Measurements from ENCODE around the gene NAV1.
"Not testable (repeated sequence)": the region's sequence is repeated elsewhere in the genome, so short reads cannot be mapped to it uniquely, and the experiment has no call there.

Gene NAV1

DNA sequence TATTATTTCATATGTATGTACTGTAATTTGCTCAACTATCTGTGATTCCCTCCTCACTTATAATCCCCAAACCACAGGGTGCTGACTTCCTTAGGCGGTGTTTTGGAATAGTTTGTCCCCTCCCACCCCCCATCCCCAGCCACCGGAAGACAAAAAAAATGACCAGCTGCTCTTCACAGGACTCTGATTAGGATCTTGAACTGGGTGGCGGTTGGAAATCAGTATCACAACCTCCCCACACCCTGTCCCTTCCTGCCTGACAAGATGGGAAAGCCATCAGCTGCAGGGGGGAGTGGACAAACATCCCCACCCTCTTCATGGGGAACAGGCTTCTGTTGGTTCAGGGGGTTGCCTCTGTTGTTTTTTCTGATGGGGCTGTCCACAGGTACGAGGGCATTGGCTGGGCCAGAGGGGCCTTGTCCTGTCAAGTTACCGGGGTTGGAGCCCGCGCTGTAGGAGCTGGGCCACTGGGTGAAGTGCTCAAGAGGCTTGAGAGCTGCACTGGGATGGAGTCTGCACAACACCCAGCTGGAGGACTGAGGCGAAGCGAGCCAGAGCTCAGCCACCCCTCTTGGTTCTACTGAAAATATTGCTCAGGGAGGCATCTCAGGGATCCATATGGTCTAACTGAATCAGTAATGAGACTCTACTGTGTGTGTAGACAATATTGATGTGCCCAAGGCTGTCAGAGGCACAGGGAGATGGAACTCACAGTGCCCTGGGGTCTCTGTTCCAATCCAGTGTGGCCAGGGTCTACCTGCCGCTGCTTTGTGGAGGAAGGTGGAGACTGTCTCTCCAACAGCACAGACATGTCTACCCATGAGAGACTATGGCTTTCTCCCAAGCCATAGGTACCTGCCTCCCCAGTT lies 28.2 kb downstream of the NAV1 start:
- DNase-seq, result no peak

DNA sequence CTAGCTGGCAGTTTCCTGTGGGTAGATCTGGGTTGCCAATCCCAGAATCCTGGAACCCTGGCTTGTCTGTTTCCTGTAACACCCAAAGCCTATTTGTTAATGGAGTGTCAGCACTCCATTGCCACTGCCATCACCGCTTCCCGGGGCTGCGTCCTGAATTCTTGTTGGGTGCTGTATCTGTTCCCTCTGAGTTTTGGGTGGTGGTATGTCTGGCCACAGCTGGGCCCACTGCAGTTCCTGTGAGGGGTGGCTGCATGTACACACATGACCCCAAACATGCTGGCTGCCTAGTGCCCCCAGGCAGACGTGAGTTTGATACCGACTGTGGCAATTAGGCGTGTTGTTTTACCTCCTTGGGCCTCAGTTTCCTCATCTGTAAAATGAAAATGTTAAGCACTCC lies 29.3 kb downstream of the NAV1 start:
- DNase-seq, result no peak

DNA sequence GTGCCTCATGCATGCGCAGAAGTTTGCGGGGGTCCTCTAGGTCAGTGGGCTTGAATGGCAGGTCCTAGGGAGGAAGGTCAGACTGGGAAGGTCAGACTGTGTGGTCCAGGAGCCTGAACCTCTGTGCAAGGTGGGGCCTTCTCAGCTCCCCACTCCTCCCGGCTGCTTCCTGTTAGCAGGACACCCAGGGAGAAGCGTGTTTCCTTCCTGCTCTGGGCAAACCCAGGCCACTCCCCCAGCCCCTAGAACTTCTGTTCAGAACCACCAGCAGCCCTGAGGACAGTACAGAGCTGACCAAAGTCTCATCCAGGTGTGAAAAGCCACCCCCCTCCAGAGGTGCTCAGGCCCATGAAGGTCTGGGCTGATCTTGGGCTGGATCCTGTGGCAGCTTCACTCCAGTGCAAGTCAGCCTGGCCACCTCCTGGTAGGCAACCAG lies 29.9 kb downstream of the NAV1 start:
- DNase-seq, result no peak

DNA sequence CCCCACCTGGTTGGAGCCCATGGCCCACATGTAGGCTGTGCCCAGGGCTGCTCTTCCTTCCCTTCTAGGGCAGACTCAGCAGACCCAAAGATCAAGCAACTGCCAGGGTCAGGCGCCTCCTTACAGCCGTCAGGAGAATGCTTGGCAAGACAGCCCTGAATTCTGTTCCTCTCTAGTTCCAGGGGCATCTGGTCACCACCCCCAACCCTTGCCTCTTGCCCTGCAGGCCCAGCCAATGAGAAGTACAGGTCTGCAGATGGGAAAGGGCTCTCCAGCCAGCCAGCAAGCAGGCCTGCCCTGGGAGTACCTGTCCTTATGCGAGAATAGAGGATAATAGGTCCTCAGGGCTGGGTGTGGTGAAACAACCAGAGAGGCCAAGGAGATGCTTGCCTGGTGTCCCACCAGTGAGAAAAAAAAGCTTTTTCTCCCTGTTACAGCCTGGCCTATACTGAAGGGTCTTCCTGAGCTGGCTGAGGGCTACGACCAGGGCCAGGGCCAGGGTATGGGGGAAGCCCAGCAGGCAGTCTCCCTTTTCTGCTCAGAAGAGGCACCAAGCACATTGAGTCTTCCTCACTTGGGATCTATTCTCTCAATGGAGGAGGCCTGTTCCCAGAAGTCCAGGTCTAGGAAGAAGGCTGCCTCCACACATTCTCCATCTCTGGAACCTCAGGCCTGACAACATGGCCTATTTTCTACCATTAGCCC lies 31.4 kb downstream of the NAV1 start:
- DNase-seq, result no peak

DNA sequence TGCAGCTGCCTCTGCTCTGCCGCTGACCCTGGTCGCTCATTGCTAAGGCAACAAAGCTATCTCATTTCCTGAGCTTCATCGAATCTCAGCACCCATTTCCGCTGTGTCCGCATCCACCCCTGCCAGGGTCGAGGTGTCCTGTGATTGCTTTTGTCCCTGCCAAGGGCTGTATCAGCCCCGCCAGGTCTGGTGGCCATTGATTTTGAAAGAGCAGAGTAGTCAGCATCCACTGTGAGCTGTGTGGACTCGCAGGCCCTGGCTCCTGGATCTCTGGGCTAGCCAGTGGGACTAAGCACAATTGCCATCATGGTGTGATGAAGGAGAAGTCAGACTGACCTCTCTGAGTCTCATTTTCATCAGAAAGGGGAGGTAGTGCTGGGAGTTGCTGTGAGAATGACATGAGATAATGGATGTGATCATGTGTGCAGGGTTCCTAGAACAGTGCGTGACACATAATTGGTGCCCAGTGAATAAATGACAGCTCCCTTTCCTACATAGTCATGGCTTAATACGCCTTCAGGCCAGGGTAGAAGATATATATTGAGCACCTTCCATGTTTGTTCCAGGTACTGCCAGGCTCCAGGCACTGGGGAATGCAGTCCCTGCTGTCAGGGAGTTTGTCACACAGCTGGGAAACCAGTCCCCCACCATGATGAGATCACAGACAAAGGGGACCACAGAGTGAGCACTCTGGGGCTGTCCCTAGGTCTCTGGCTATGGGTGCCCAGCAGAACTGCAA lies 32.1 kb downstream of the NAV1 start:
- DNase-seq, result no peak

DNA sequence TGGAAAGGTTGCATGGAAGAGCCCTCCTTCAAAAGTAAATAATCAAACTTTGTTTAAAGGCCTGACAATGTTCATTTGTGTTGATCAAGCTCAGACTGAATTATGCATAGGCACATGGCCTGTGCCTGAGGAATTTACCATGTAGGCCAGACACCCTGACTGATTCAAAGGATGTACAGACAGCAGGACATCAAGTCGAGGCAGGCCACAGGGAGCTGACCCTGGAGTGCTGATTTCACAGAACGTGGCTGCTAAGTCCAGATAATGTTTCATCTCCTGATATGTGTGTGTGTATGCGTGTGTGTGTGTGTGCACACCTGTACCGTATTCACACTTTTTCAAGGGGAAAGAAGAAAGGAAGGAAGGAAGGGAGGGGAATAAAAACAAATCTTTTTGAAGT lies 34.1 kb downstream of the NAV1 start:
- DNase-seq, result no peak

DNA sequence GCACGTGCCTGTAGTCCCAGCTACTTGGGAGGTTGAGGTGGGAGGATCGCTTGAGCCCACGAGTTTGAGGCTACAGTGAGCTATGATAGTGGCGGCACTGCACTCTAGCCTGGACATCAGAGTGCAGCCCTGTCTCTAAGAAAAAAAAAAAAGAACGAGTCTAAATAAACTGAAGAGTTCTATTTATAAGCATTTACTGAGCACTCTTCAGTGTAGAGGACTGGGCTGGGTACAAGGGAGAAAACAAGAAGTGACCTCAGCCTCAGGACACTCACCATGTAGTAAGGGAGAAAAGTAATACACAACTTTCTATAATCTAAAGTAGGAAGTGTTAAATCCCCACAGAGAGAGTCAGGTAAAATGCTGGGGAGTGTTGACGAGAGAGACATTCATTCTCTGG lies 35.0 kb downstream of the NAV1 start:
- no peak for DNase-seq

DNA sequence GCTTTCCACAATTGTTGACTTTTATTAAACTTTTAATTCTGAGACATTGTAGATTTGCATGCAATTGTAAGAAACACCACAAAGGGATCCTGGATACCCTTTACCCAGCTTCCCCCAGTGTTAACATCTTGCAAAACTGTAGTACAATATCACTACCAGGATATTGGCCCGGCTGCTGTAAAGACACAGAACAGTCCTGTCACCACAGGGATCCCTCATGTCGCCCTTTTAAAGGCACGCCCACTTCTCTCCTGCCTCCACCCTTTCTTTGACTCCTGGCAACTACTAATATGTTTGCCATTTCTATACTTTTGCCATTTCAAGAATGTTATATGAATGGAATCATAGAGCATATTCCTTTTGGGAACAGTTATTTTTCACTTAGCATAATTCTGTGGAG lies 37.0 kb downstream of the NAV1 start:
- no peak for DNase-seq

DNA sequence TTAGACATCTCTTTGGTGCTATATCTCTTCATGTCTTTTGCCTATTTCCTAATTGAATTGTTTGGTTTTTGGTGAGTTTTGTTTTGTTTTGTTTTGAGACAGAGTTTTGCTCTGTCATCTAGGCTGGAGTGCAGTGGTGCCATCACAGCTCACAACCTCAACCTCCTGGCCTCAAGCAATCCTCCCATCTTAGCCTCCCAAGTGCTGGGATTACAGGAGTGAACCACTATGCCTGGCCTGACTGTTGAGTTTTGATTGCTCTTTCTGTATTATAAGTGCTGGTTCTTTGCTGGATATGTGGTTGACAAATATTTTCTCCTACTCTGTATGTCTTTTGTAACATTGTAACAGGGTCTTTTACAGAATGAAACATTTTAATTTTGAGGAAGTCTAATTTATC lies 38.0 kb downstream of the NAV1 start:
- DNase-seq, result no peak

DNA sequence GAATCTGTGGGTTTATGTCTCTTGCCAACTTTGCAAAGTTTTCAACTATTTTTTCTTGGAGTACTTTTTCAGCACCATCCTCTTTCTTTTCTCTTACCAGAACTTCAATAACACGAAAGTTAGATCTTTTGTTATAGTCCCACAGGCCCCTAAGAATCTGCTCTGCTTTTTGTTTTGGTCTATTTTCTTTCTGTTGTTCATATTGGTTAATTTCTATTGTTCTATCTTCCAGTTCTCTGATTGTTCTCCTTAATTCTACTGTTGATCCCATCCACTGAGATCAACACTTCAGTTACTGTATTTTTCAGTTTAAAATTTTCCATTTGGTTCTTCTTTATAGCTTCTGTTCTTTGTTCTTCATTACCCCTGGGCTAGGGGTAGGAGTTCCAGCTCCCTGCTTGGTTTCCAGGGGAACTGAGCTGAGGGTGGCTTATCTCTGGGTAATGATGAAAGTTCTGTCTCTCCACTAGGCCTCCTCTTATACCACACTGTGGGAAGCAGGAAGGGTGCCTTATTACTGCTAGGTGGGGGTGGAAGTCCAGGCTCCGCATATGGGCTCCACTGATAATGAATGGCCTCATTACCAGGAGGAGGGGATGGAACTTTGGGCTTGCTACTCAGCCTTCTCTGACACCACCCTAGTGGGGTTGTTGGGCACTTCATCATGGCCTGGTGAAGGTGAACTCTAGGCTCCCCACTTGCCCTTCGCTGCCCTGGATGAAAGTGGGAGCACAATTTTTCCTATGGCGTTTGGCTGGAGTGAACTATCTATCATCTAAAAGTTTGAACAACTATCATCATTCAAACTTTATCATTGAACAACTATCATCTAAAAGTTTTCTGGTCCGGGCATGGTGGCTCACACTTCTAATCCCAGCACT lies 39.3 kb downstream of the NAV1 start:
- DNase-seq, result no peak

DNA sequence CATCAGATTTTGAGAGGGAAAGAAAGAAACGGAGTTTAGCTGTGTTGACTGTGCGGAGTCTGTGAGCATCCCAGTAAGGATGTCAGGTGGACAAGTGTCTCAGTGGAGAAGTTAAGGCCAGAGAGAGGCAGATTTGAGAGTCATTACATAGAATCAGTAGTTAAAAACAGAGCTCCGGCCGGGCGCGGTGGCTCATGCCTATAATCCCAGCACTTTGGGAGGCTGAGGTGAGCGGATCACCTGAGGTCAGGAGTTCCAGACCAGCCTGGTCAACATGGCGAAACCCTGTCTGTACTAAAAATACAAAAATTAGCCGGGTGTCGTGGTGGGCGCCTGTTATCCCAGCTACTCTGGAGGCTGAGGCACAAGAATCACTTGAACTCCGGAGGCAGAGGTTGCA lies 42.4 kb downstream of the NAV1 start:
- not testable (repeated sequence) for DNase-seq

DNA sequence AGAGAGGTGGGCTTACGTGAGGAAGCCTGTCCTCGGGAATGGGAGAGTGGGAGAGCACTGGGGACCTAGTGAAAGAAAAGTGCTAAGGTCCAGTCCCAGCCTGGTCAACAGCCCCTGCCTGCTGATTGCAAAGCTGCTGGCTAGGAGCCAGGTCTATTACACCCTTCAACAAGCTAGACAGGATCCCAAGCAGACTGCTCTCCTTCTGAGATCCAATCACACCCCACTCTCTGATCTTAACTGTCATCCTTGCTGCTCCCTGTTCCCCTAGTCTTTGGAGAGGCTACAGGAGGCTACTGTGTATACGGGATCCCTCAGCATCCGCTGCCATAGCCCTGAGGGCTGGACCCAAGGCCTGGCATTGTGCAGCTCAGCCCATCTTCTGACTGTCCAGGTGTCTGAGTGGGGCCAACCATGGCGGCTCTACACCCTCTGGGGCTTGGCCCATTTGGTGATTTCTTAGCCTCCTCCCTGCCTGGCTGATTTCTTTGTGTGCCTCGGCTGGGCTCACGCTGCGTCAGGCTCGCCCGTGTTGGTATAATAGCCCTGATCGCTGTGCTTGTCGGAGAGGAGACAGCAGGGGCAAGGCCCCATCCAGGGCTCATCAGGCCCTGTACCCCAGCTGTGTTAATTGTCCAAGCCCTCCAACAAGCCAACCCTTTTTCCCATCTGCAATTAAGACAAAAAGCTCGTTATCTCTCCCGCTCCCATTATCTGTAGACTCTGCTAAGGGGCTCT lies 43.9 kb downstream of the NAV1 start:
- DNase-seq, result peak; percentile 81

DNA sequence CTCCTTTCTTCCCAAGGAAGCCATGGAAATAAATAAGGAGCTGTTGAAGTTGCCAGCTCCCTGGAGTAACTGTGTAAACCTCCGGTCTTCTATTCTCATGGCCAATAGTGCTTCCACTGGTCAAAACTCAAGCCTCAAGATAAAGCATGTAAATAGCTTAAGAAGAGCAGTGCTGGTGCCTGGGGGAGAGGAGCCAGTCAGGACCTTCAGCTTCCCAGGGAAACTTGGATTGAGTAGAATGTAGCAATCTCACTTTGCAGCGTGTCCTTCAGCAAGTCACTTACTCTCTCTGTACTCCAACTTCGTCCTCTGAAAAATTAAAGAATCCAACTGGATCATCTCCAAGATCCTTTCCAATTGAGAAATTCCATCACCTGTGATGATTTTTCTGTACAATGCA lies 44.7 kb downstream of the NAV1 start:
- no peak for DNase-seq

DNA sequence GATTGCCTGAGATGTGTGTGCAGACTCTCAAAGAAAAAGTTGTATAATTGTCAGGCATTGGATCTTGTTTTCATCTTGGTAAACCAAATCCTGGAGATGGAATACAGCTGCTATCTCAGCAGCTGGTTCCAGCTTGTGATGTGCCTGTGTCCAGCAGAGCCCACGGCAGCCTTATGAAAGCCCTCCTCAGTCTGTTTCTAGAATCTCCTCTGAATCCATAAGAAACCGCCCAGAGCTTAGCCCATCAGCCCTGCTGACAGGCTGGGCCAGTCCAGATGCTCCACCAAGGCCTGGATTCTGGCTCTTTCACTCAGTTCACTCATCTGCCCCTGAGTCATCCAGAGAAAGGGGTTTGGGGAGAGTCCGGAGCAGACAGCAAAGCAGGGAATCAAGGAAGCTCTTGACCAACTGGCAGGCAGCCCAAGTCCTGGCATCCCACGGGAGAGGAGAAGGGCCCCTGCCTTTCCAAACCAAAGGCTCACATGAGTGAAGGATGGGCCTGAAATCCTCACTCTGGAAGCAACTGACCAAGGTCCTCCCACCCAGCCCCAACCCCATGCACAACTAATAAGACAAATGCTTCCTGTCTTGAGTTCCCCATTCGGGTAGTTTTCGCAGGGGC lies 45.7 kb downstream of the NAV1 start:
- DNase-seq, result no peak

DNA sequence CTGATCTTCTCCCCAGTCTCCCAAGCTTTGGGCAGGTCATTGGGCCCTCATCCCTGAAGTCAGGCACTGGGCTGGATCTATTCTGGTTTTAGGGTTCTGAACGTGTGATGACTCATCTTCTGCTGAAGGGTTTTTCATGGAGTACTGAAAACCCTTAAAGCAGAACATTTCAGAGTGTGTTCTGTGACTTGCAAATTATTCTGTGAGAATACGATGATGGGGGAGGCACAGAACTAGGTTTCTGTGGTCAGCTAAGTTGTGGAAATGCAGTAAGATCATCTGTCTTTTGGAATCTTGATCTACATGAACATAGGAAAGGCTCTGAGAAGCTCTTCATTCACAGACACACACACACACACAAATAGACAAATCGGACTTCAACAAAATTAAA lies 46.2 kb downstream of the NAV1 start:
- DNase-seq, result no peak

DNA sequence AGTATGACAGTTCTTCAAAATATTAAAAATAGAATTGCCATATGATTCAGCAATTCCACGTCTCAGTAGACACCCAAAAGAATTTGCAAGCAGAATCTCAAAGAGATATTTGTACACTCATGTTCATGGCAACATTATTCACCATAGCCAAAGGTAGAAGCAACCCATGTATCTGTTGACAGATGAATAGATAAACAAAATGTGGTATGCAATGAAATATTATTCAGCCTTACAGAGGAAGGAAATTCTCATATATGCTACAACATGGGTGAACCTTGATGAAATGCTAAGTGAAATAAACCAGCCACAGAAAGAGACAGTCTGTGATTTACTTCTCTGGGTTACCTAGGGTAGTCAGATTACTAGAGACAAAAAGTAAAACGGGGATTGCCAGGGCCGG lies 47.0 kb downstream of the NAV1 start:
- DNase-seq, result no peak

DNA sequence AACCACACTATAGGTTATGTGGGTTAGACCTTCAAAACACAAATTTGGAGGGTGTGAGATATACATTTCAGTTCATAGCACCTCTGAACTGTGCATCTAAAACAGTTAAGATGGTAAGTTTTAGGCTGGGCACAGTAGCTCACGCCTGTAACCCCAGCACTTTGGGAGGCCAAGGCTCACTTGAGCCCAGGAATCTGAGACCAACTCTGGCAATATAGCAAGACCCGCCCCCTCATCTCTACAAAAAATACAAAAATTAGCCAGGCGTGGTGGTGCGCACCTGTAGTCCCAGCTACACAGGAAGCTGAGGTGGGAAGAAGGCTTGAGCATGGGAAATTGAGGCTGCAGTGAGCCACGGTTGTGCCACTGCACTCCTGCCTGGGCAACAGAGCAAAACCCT lies 47.9 kb downstream of the NAV1 start:
- DNase-seq, result no peak

DNA sequence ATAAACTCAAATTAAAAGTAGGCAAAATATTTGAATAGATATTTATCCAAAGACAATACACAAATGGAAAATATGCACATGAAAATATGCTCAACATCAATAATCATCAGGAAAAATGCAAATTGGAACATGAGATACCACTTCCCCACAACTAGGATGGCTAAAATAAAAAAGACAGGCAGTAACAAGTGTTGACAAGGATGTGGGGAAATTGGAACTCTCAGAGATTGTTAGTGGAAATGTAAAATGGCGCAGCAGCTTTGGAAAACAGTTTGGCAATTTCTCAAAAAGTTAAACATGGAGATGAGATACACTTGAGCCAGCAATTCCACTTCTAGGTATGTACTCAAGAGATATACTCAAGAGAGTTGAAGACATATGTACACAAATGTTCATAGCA lies 48.8 kb downstream of the NAV1 start:
- no peak for DNase-seq
